Breast epithelium (tissue), 3 donors: ENCODE measurements around the gene CDH5.

Experiments
- POLR2A ChIP-seq: fragments of 450-650 bp; IDR thresholded peaks from one replicate; pipeline ENCODE4 v1.6.1; 2016; ENCODE audit warnings: antibody characterized with exemption, mild to moderate bottlenecking, moderate library complexity
- POLR2AphosphoS5 ChIP-seq, 3 donors: sonication (generic); formaldehyde crosslinking; IDR thresholded peaks; one replicate each; pipeline ENCODE4 v1.6.1; 2017; ENCODE audit warnings: antibody characterized with exemption in 3 of 3
- TF ChIP-seq, protein P1 (sequence below), 3 donors: fragments of 450-650 bp; IDR thresholded peaks; one replicate each; pipeline ENCODE4 v1.5.1; 2016 to 2017; ENCODE audit warnings: antibody characterized with exemption in 3 of 3, mild to moderate bottlenecking in 3 of 3, moderate library complexity in 3 of 3

DNA sequence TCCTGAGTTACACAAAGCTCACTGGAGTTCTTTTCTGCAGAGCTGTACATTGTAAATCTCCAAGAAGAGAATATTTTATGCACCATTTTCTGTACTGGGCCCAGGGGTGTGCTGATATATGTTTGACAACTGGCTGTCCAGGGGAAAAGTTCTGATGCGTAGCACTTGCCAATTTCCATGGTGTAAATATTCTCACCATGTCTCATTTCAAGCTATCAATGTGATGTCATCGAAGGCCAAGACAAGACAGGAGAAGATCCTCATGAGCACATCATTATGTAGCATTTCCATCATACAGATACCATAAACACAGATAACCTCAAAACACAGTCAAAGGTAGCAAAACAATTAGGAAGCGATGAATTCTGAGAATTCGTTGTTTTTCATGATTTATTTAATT is 18.9 kb downstream of the CDH5 start:
- no peak for TF ChIP-seq POLR2AphosphoS5 (IDR thresholded peaks at IDR 0.05)
- TF ChIP-seq, protein P1, sequence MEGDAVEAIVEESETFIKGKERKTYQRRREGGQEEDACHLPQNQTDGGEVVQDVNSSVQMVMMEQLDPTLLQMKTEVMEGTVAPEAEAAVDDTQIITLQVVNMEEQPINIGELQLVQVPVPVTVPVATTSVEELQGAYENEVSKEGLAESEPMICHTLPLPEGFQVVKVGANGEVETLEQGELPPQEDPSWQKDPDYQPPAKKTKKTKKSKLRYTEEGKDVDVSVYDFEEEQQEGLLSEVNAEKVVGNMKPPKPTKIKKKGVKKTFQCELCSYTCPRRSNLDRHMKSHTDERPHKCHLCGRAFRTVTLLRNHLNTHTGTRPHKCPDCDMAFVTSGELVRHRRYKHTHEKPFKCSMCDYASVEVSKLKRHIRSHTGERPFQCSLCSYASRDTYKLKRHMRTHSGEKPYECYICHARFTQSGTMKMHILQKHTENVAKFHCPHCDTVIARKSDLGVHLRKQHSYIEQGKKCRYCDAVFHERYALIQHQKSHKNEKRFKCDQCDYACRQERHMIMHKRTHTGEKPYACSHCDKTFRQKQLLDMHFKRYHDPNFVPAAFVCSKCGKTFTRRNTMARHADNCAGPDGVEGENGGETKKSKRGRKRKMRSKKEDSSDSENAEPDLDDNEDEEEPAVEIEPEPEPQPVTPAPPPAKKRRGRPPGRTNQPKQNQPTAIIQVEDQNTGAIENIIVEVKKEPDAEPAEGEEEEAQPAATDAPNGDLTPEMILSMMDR (IDR thresholded peaks at IDR 0.05) = no peak
- no peak for TF ChIP-seq POLR2A
